ENCODE measurements around the gene BLOC1S5. TPM values are rescaled to one million over a fixed set of nuclear protein-coding genes. Genes with fewer than 3 reads are reported as not detected.

BLOC1S5 gene
- total and polyA plus RNA-seq, 2 of the 13 experiments (the other 11 are each of a cell fraction or from before 2014, with no cell fraction given): 10.5 to 41.5 TPM

GRCh38 chr6:8064638-8065518, 689 bp upstream of the BLOC1S5 start (continued):
- TF ChIP-seq ZNF441 (CRISPR knock-in tag; IDR thresholded peaks at IDR 0.05; ENCODE audit: borderline replicate concordance): no peak
- TF ChIP-seq ZNF292 (CRISPR knock-in tag; IDR thresholded peaks at IDR 0.05; ENCODE audit: borderline replicate concordance, low read depth): no peak
- no peak for TF ChIP-seq ZNF546 (CRISPR knock-in tag; conservative IDR thresholded peaks at IDR 0.05)
- TF ChIP-seq ETV5 (CRISPR knock-in tag; IDR thresholded peaks at IDR 0.05; ENCODE audit: borderline replicate concordance): no peak
- TF ChIP-seq MAFF (IDR thresholded peaks at IDR 0.05; ENCODE audit: low read depth, low read length): no peak
- no peak for TF ChIP-seq SYNCRIP (IDR thresholded peaks at IDR 0.05; ENCODE audit: insufficient read depth, low read depth, low read length)
- TF ChIP-seq IRX3 (CRISPR knock-in tag; IDR thresholded peaks at IDR 0.05; ENCODE audit: borderline replicate concordance, low read depth): no peak
- TF ChIP-seq RARG (CRISPR knock-in tag; IDR thresholded peaks at IDR 0.05; ENCODE audit: low read depth): 0 out of 2 replicates have a peak, but pooled peaks have one; percentile 83
- peak; percentile 4; the same call in 1 of the 2 replicates for TF ChIP-seq ELF4 (CRISPR knock-in tag; IDR thresholded peaks at IDR 0.05; ENCODE audit: borderline replicate concordance)
- TF ChIP-seq SRSF9 (IDR thresholded peaks at IDR 0.05; ENCODE audit: borderline replicate concordance, insufficient read depth, low read depth, low read length, poor library complexity, severe bottlenecking): no peak
- no peak for TF ChIP-seq CEBPB (IDR thresholded peaks at IDR 0.05; ENCODE audit: borderline replicate concordance, low read depth, low read length)
- TF ChIP-seq HNF4A (CRISPR knock-in tag; IDR thresholded peaks at IDR 0.05): peak; percentile 46; the same call in 1 of the 2 replicates
- TF ChIP-seq HIC2 (CRISPR knock-in tag; IDR thresholded peaks at IDR 0.05; ENCODE audit: low read depth): no peak
- TF ChIP-seq ASH2L (IDR thresholded peaks at IDR 0.05; ENCODE audit: insufficient read length, low read depth, low read length): peak; percentile 15
- TF ChIP-seq POLR2A (IDR thresholded peaks at IDR 0.05; ENCODE audit: insufficient read depth in 1 of 2, low read depth in 2 of 2, low read length in 2 of 2): peak in 1 of 2 experiments; percentile 82; a peak in 2 of 4 replicates
- TF ChIP-seq SRF (IDR thresholded peaks at IDR 0.05; ENCODE audit: low read depth, low read length): no peak
- TF ChIP-seq PRMT3 (CRISPR knock-in tag; IDR thresholded peaks at IDR 0.05; ENCODE audit: borderline replicate concordance, low read depth): no peak
- no peak for TF ChIP-seq ZNF574 (CRISPR knock-in tag; IDR thresholded peaks at IDR 0.05)
- 0 out of 2 replicates have a peak, but pooled peaks have one; percentile 26 for TF ChIP-seq JUN (CRISPR knock-in tag; IDR thresholded peaks at IDR 0.05)
- no peak for TF ChIP-seq FLYWCH1 (CRISPR knock-in tag; IDR thresholded peaks at IDR 0.05)
- TF ChIP-seq NPAS2 (CRISPR knock-in tag; IDR thresholded peaks at IDR 0.05; ENCODE audit: borderline replicate concordance): no peak
- TF ChIP-seq BRD4 (CRISPR knock-in tag; IDR thresholded peaks at IDR 0.05): 0 out of 2 replicates have a peak, but pooled peaks have one; percentile 21
- TF ChIP-seq IRF2 (CRISPR knock-in tag; IDR thresholded peaks at IDR 0.05): no peak
- TF ChIP-seq RCOR2 (CRISPR knock-in tag; IDR thresholded peaks at IDR 0.05): 0 out of 2 replicates have a peak, but pooled peaks have one; percentile 3
- 0 out of 2 replicates have a peak, but pooled peaks have one; percentile 3 for TF ChIP-seq ZBTB21 (CRISPR knock-in tag; IDR thresholded peaks at IDR 0.05)
- no peak for TF ChIP-seq NR2F6 (IDR thresholded peaks at IDR 0.05)
- TF ChIP-seq NR2F6 (CRISPR knock-in tag; IDR thresholded peaks at IDR 0.05): no peak
